NCI-H2171 (cell line): Measurements from ENCODE around the gene FOXO3.

Experiments used
- DNase-seq: peaks from one replicate; lab custom pipeline; 2025; lab: John Stamatoyannopoulos, UW

The FOXO3 gene

DNA sequence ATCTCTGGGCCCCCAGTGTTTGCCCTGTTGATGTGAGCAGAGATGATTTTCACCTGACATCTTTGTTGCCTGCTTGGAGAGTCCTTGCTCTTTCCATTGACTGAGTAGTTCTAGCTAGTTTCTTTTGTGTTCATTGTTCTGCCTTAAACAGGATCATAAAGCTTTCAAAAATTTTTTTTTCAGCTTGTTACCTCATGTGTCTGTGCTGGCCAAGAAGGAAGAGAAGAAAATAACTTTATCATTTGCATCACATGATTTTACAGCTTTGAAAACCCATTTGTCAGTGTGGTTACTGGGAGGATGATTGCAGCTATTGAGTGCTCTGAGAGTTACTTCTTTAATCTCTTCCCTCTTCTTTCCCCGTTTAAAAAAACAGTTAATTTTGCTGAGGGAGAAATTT, 16.0 kb downstream of the FOXO3 start:
- DNase-seq: no peak

DNA sequence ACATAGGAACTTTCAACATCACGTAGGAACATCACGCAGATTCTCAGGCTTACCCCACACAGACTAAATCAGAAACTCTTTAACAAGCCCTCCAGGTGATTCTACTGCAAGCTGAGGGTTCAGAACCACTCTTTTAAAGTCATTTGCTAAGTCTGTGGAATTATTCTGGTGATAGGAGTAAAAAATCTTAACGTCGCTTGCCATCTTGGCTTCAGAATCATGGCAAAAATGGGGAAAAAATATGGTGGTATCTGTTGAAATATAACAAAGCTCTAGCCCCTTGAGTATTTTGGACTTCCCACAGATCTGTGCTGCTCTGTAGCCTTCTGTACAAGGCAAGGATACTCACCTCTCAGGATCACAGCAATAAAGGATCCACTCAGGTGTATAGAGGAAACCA, 17.4 kb downstream of the FOXO3 start:
- DNase-seq: no peak

DNA sequence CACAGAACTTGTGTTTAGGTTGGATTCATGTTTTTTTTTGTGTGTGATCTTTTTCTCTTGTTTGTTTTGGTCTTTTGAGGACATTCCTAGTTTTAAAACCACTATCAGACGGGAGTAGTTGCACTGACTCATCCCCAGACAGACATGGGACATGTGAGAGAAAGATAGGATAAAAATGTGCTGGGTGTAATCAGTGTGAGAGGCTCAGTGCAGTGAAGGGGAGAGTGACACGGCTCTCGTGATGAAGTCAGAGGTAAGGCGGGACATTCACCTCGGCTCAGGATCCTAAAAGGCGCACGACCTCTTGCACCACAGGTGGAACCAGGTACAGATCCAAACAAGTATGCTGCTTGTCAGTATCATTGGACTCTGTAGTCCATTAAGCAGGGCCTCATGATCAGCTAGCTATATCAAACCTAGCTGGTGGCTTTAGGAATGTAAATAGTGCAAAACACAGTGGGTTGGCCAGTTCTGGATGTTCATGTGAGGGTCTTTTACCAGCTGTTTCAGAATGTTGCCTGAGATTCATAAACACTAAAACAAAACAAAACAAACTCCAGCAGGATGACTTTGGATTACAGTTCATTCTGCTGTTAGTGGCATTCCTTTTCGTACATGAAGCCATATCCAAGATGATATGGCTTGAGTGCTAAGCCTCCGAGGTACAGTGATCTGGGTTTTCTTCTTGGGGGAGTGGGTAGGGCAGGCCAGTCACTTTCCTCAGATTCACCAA, 18.0 kb downstream of the FOXO3 start:
- DNase-seq: no peak

DNA sequence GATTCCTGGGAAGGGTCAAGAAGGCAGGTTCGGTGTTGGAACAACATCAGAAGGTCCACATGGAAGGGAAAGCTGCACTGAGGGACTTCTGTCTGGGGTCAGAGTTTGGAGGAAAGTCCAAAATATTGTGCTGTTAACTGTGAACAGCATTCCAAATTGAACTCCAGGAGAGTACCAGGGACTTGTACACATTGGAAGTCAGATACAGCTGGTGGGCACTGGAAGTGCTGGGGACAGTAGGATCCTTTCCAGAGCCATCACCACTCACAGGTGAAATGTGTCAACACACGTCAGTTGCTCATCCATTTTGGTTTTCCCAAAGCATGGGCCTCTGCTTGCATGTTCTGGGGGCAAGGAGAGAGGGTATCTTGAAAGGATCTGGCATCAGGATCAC, 18.6 kb downstream of the FOXO3 start:
- no peak for DNase-seq

DNA sequence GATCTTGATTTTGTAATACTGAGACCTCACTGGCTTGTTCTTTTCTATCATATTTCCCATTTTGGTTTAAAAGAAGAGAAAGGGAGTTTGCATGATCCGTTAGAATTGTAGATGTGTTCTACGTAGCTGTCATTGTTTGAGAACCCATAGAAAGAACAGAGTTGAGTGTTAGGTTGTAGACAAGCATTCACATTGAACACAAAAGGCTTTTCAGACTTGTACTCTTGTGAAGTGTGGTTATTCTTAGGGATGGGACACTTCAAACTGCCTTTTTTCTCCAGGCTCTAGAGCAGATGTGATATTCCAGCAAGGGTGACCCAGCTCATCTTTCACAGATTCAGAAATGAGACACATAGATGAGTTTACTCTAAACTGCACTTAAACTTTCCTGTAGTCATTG, 19.9 kb downstream of the FOXO3 start:
- DNase-seq: no peak

DNA sequence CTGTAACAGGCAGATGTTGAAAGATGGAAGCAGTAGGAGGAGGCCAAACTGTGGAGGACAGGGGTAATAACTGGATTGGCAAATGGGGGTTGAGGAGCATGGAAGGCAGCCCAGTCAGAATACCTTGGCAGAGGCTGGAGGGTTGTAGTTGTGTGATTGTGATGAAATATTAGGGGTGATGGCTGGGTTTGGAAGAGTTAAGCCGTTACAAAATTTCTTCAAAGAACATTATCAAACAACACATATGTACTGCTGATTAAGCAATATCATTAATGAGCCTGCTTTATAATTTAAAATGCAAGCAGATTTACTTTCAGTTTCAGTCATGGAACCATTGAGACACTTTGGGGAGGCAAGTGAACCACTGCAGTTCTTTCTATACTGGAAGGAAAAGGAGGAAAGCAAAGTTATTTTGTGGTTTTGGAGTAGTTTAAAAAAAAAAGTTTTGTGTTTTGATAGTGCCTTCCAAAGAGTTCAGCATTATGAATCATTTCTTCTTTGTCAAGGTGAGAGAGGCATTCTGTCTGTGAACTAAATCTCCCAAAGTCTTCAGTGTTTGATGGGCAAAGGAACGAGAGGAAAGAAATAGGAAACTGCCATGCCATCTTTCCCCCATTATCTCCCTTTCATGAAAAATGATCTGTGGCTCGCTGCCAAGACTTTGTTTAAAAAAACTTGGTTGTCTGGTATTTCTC, 20.7 kb downstream of the FOXO3 start:
- DNase-seq: peak; percentile 65

DNA sequence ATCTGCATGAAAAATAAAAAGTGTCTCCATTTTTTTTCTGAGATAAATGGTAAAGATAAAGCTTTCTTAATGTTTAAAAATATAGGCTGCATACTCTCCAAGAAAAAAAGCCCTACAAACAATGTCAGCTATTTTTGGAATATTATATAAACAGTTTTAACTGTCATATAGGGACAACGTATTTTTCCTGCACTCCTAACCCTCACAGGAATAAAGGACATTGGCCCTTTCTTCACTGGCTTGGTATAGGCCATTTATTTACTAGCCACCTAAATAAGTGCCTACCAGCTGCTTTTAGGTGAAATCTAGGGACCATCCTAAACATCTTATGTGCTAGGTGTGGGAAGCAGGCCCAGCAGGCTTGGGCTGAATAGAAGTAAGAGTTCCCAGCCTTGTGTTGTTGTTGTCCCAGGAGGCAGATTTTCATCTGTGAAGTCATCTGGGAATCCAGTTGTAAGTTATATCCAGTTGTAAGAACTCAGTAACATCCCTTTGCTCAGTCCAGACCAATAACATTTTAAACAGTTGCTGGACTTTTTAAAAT, 21.3 kb downstream of the FOXO3 start:
- no peak for DNase-seq

DNA sequence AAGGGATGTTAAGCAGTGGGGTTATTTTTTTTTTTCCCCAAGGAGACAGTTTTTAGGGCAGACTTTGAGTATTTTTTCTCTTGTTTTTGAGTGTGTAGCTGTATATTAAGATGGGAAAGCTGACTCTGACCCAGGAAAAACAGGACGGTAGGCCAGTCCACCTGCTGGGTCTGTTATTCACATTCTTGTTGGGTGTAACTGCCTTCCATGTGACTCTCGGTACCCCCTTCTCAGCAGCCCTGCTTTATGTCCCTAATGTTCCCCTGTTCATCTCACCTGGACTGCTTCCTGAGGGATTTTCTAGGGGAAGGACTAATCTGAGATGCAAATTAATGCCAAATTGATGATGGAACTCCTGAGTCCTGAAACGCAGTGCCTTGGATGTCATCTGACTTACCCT, 21.9 kb downstream of the FOXO3 start:
- no peak for DNase-seq

DNA sequence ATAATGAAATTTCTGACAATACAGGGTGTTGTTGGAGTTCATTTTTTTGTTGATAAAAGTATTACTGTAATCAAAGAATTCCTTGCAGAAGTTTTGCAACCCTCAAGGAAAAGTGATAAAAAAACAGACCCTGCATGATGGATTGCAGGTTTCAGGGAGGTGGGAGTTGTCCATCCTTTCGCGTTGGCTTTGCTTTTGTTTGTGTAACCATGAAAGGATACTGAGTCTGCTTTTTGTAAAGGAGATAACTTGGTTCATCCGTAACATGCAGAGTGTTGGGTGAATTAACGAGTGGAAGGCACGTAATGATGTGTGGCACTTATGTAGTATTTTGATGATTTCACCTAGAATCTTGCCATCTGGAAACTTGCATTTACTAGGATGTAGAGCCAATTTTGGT, 23.6 kb downstream of the FOXO3 start:
- no peak for DNase-seq

DNA sequence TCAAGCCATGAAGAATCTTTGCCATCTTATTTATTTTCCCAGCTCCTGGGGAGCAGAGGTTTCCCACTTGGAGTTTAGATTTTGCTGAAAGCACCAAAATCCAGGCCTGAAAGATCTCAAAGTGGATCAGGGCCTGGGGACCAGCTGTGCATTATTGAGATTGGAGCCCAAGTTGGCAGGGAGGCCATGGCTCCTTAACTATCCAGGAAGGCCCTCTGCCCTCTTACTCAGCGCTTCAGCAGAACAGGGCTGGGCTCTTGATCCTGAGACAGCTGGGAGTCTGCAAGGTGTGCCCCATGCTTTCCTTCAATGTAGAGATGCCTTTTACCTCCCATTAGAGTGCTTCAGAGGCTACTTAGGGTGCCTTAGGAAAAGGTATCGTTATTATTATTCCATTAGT, 24.6 kb downstream of the FOXO3 start:
- no peak for DNase-seq

DNA sequence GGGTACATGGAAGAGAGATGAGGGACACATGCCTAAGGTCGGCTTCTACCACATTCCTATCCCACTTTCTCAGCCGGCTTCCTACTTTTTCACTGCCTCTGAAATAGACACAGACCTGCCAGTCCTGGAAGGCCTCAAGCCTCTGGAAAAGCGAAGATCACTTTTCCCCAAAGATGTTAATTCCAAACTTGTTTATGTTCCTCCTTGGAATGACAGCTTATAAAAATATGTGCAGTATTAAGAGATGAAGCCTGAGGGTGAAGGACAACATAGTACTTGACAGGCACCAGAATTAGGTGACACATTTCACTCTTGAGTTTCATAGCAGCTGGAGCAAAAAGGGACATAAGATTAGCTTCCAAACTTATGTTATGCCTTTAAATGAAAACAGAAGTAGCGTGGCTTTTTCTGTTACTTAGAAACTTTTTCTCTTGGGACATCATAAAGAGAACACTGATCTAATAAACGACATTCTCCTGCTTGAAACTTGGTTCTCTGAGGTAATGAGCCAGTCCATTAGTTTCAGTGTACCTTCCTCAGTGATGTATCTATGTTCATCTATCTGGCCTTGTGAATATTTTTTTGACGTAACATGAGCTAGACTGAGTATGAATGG, 25.3 kb downstream of the FOXO3 start:
- DNase-seq: no peak

DNA sequence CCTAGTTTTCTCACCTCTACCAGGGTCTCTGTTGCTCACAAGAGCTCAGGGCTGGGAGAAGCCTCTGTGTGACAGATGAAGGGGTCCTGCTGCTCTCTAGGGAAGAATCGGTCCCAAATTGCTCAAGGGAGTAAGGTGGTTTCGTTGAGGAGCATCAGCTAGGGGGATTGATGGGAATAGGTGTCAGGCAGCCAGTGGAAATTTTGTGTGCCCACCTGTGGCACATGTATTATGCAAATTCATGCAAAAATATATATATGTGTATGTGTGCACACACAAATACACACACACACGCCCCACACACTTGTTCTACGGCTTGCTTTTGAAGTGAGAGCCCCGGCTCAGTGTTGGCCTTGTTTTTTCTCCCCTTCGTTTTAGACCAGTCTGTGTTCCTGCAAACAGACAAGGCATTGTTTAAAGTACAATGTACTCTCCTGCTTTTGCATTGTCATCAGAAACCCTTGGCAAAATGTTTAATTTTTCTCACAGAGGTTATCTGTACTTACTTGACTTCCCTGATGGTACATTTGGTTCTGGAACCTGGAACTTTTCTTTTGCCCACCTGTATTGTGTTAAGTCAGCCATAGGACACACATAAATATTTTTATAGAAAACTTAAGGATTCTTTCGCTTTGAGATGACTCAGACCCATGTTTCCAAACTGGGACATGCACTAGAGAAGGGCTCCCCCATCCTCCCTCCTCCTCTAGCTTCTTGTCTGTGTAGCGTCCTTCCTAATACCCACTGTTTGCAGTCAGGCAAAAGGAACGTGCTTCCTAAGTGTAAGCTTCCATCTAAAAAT, 26.7 kb downstream of the FOXO3 start:
- no peak for DNase-seq

DNA sequence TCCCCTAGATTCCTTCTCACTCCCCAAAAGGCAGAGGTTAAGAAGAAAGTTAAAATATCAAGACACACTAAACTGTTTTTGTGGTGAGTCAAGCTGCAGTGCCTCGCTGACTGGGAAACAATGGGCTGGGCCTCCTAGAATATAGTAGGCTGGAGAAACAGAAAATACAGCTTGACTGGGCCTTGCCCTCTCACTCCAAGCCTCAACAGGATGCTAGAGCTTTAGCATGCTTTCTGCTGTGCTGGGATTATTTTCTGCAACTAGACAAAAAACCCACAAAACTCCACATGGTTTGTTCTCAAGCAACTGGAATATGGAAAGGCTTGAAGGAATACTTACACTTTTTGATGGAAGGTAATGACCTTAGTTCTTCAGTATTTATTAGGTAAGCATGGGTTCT, 27.9 kb downstream of the FOXO3 start:
- DNase-seq: no peak

DNA sequence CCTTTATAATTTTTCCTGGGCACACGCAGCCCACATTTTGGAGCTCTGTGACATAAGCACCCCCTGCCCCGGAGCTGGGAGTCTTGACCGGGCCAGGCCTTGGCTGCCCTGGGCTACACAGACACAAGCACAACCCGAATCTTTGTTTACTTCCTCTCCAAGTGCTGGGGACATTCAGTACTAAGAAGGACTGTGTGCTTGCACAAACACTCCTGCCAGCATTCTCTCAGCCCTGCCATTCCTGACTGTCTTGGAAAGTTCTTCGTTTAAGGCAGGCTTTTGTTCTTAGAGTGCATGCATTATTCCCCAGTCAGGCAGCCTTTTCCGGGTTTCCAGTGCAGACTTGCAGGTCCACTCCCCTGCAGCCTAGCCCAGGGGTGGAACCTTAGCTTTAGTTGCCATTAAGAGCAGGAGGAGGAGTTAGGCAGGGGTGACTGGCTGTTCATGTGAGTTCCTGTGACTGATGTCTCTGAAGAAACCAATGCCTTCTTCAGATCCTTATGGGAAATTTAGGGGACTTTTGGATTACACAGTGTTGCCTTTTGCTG, 28.6 kb downstream of the FOXO3 start:
- no peak for DNase-seq

DNA sequence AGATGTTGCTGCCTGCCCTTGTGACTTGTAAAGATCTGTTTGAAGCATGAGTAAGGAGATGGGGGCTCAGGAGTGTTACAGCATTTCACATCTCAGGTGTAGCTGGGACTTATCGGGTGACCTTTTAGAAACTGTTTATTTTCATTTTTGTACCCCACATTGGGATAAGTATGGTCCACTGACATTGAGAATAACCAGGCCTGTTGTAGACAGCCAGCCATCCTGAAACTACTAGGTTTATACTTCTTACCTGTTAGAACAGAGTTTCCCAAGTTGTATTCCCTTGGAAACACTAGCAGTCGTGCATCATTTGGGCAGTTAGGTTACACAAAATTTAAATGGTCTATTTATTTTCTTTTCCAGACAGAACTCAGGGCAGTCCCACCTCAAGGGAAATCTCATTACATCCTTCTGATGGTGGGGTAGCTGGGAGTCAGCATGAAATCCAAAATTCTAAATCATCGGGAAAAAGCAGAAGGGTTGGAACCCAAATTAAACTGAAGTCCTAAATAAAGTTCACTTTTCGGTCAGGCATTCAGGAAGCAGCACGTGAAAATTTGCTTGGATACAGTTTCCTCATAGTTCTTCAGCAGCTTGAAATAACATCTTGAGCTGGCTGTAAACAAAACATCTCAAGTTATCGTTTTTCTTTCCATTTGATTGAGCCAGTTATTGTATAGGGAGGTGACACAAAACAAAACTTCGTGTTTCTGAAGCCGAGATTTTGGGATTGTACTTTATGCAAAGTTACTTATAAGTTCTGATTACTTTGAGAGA, 30.5 kb downstream of the FOXO3 start:
- no peak for DNase-seq

DNA sequence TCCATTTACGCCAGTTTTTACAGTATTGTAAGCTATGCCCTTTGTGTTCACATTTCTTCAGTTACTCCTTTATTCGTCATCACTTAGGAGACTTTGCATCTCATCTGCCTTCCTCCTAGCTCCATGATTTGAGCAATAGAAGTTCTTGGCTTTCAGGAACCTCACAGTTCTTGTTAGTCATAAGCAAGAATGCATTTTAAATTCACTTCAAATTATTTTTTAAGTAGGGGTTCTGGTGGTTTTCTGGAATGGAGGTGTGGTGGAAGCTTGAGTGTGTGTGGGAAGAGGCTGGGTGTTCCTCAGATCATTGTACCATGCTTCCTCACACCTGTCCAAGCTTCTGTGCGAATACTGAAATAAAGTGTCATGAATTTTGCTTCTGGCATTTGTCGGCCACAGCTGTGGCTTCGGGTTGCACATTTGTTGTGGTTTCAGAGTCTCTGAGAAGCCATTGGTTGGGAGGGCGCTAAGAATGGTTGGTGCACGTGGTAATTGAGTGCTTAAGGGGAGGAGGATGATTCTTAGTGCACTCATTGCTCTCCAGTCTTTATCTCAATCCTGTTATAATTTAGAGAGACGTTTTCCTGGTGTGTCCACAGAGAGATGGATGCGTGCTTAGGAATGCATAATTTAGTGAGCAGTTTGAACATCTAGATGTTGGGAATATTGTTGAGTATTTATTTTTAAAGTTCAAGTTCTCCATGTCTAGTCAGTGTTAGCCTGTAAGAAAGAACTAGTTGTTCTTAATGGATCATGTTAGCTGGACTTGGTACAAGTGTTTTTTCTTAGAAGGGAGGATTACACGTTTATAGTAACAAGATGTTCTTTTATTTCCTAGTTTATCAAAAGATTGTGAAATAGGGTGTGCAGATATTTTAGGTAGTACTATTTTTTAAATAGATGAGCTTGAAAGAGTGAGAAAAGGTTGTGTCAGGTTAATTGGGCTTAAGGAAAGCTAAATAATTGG, 31.9 kb downstream of the FOXO3 start:
- no peak for DNase-seq

DNA sequence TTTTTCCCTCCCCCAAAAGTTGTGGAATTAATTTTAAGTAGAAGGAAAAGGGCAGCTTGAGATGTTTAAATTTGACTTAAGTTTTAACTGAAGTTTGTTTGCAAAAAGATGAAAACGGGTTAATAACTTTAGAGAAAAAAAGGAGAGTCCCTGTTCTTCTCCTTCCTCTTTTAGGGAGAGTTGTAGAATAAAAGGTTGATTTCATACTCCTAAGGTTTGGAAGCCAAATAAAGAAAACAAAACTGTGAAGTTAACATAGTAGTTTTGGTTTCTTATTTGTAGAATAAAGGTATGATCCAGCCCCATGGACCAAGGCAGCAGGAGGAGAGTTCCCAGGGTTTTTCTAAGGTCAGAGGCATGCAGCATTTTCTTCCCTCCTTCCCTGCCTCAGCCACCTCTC, 33.4 kb downstream of the FOXO3 start:
- DNase-seq: no peak

DNA sequence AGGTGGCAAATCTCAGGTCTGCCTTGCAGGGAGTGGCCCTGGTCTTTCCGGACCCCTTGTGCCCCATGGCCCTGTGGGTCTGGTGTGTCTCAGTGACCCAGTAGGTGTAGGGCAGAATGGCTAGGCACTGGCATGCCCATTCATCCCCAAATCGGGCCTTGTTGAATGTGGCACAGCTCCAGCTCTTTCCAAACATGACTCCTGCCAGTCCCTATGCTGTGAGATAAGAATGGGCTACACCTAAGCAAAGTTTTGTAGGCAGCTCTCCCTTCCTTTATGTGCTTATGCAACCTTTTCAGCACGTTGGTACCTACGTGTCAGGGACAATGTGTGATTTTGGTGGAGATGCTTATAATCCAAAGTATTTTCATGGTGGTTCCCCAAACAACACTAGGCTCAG, 33.9 kb downstream of the FOXO3 start:
- no peak for DNase-seq

DNA sequence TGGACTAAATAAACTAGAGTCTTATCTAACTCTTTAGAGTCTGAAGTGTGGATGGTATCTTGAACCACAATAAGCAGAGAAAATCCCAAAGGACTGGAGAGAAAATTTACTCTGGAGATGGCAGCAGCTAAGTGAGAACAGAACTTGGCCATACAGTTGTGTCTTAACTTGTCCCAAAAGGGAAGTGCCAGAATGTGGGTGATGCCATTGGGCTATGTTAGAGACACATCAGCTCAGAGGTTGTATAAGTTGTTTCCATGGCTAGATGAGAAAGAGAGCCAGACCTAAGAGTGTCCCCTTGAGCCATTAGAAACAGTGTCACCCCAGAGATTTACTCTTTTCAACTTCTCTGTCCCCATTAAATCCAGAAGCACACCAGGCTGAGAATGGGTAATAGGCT, 36.2 kb downstream of the FOXO3 start:
- DNase-seq: no peak
